Natural killer cell (primary cell): Measurements from ENCODE around the gene IREB2. TPM values are rescaled to one million over a fixed set of nuclear protein-coding genes. Genes with fewer than 3 reads are reported as not detected.

ENCODE experiments used
- ATAC-seq, 3 donors: fragments of 150-1000 bp in 2 of 3; fragments of 200-7000 bp in 1 of 3; cut with Tn5 transposase; 1 replicate in 1 of 3; 2 replicates in 2 of 3; pipeline ENCODE4 v1.10.0; 2021; ENCODE audit warnings: mild to moderate bottlenecking in 2 of 3, moderate library complexity in 2 of 3
- DNase-seq, 2 donors: peaks; one replicate each; pipeline versions ENCODE4 v3.0.0 to v3.0.0-alpha.2; 2013 to 2021; ENCODE audit warnings: mixed read lengths in 1 of 2
- H3K27ac ChIP-seq: one replicate; pipeline ENCODE4 v1.5.1; 2013; ENCODE audit warnings: mild to moderate bottlenecking, low read length
- H3K27me3 ChIP-seq: one replicate; pipeline ENCODE4 v1.6.1; 2013; ENCODE audit warnings: low read length; ENCODE audit not compliant: control insufficient read depth, insufficient read depth
- H3K36me3 ChIP-seq: one replicate; pipeline ENCODE4 v1.6.1; 2013; ENCODE audit warnings: low read length; ENCODE audit not compliant: control insufficient read depth, insufficient read depth
- H3K4me1 ChIP-seq: one replicate; pipeline ENCODE4 v1.6.1; 2013; ENCODE audit warnings: low read length; ENCODE audit not compliant: control insufficient read depth, insufficient read depth
- H3K4me3 ChIP-seq: one replicate; pipeline ENCODE4 v1.5.1; 2013; ENCODE audit warnings: low read length
- H3K9me3 ChIP-seq: one replicate; pipeline ENCODE4 v1.6.1; 2013; ENCODE audit warnings: low read length; ENCODE audit not compliant: control insufficient read depth, insufficient read depth
- H3K27ac Mint-ChIP-seq, 2 donors: one replicate each; pipeline ENCODE4 v1.8.0; 2022; ENCODE audit warnings: mild to moderate bottlenecking in 2 of 2, mixed read lengths in 2 of 2, moderate library complexity in 1 of 2
- H3K27me3 Mint-ChIP-seq, 2 donors: one replicate each; pipeline ENCODE4 v1.8.0; 2022; ENCODE audit warnings: low read depth in 2 of 2, mixed read lengths in 2 of 2
- H3K36me3 Mint-ChIP-seq: one replicate; pipeline ENCODE4 v1.8.0; 2022; ENCODE audit warnings: mixed read lengths
- H3K4me1 Mint-ChIP-seq, 2 donors: one replicate each; pipeline ENCODE4 v1.8.0; 2022; ENCODE audit warnings: mixed read lengths in 2 of 2
- H3K4me3 Mint-ChIP-seq: one replicate; pipeline ENCODE4 v1.8.0; 2022; ENCODE audit warnings: mild to moderate bottlenecking, moderate library complexity, mixed read lengths
- H3K9me3 Mint-ChIP-seq, 2 donors: one replicate each; pipeline ENCODE4 v1.8.0; 2022; ENCODE audit warnings: mixed read lengths in 2 of 2
- CTCF ChIP-seq: fragments of 200-600 bp; IDR thresholded peaks from one replicate; pipeline ENCODE4 v1.8.0; 2022; ENCODE audit warnings: antibody characterized with exemption
- WGBS: methylation state at CpG from one replicate; pipeline ENCODE4 v1.1.7; 2013; ENCODE audit warnings: missing lambda C conversion rate; ENCODE audit not compliant: insufficient coverage; 5-methylcytosine and 5-hydroxymethylcytosine counted together
- intact Hi-C: fragments of 100-400 bp; cut with micrococcal nuclease; formaldehyde crosslinking; loops from one replicate; pipeline ENCODE4 v1.14.2; 2022
- total RNA-seq, 4 donors: library from RNA; stranded (reverse); fragments of 120-200 nt in 1 of 4; gene quantifications; one replicate each; pipeline versions ENCODE4 v1.2.3 to v1.2.4, GENCODE V29; 2013 to 2022

Gene IREB2
- total RNA-seq, 3 donors from 2014 or later (not counting 1 experiment from before 2014, with no cell fraction given) = 84.9 to 121 (median 99.0) TPM

DNA sequence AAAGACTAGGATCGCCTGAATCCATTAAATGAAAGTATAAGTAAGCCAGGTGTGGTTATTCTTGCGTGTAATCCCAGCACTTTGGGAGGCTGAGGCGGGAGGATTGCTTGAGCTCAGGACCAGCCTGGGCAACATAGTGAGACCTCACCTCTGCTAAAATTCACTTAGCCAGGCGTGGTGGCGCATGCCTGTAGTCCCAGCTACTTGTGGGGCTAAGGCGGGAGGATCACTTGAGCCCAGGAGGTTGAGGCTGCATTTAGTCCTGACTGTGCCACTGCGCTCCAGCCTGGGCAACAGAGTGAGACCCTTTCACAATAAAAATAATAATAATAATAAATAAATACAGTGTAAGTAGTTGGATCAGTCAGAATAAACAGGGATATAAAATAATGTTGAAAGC is 43.9 kb downstream of the IREB2 start:
- Mint-ChIP-seq H3K27ac (no peak overlapping the region), H3K9me3 (no peaks in the 10 kb centered on the region), H3K4me3 (no peak overlapping the region), H3K4me1 (no peaks in the 10 kb centered on the region), H3K27me3 (no peaks in the 10 kb centered on the region), H3K36me3 (peaks cover 12% of the 10 kb centered on the region)
- Histone ChIP-seq H3K4me1 (no peaks in the 10 kb centered on the region), H3K4me3 (no peak overlapping the region), H3K27me3 (no peaks in the 10 kb centered on the region), H3K9me3 (no peaks in the 10 kb centered on the region), H3K27ac (no peak overlapping the region), H3K36me3 (peaks cover 70% of the 10 kb centered on the region)
- WGBS = 82% methylated on average over 6 of the region's 7 CpGs
- DNase-seq (no peak), ATAC-seq (no peak)
- TF ChIP-seq CTCF = no peak
- intact Hi-C loops = loop anchor here (10.0 kb wide), 1 partner anchor 177 kb away; no protein-coding TSS in a partner anchor

GRCh38 chr15:78492872-78493271 is 54.9 kb downstream of the IREB2 start:
- DNase-seq = no peak
- TF ChIP-seq CTCF = no peak
- Mint-ChIP-seq H3K27ac (peak overlapping the region in 1 of 2 donors; percentile 59), H3K9me3 (no peaks in the 10 kb centered on the region), H3K4me3 (no peak overlapping the region), H3K36me3 (peaks cover 40% of the 10 kb centered on the region), H3K4me1 (peaks cover 0 to 5% of the 10 kb centered on the region in 2 donors), H3K27me3 (no peaks in the 10 kb centered on the region)
- ATAC-seq = no peak
- H3K4me3 ChIP-seq = no peak overlapping the region
- intact Hi-C loops = no loop called here
- H3K9me3 ChIP-seq = no peaks in the 10 kb centered on the region
- H3K36me3 ChIP-seq = peaks cover 81% of the 10 kb centered on the region
- no peaks in the 10 kb centered on the region for H3K27me3 ChIP-seq
- 100% methylated on average over 1 of the region's 1 CpG for WGBS
- no peaks in the 10 kb centered on the region for H3K4me1 ChIP-seq
- H3K27ac ChIP-seq = no peak overlapping the region

- no peaks in the 10 kb centered on the region for H3K27me3 ChIP-seq
- peaks cover 25% of the 10 kb centered on the region for H3K36me3 ChIP-seq
- H3K4me1 Mint-ChIP-seq = peaks cover 2 to 8% of the 10 kb centered on the region in 2 donors
- DNase-seq (no peak), ATAC-seq (no peak)
- no peak for TF ChIP-seq CTCF
- H3K9me3 ChIP-seq = no peaks in the 10 kb centered on the region
- no peak overlapping the region for H3K27ac ChIP-seq
- H3K9me3 Mint-ChIP-seq = no peaks in the 10 kb centered on the region
- H3K4me3 Mint-ChIP-seq = no peak overlapping the region
- no peak overlapping the region for H3K27ac Mint-ChIP-seq
- peaks cover 3% of the 10 kb centered on the region for H3K4me1 ChIP-seq
- no peak overlapping the region for H3K4me3 ChIP-seq
- peaks cover 0 to under 1% of the 10 kb centered on the region in 2 donors for H3K27me3 Mint-ChIP-seq
- 98% methylated on average over 4 of the region's 4 CpGs for WGBS
- intact Hi-C loops = no loop called here
- H3K36me3 Mint-ChIP-seq = peaks cover 14% of the 10 kb centered on the region
Observed at GRCh38 chr15:78501857-78502256, 63.8 kb downstream of the IREB2 start.

- H3K4me3 Mint-ChIP-seq = no peak overlapping the region
- no peak overlapping the region for H3K27ac ChIP-seq
- no peaks in the 10 kb centered on the region for H3K9me3 Mint-ChIP-seq
- H3K9me3 ChIP-seq = no peaks in the 10 kb centered on the region
- DNase-seq (no peak), ATAC-seq (no peak)
- intact Hi-C loops = no loop called here
- peaks cover 18% of the 10 kb centered on the region for H3K36me3 ChIP-seq
- H3K4me3 ChIP-seq = no peak overlapping the region
- H3K36me3 Mint-ChIP-seq = peaks cover 8% of the 10 kb centered on the region
- no peak for TF ChIP-seq CTCF
- peaks cover 0 to 3% of the 10 kb centered on the region in 2 donors for H3K27me3 Mint-ChIP-seq
- no peaks in the 10 kb centered on the region for H3K27me3 ChIP-seq
- no peak overlapping the region for H3K27ac Mint-ChIP-seq
- peaks cover 9 to 14% of the 10 kb centered on the region in 2 donors for H3K4me1 Mint-ChIP-seq
- H3K4me1 ChIP-seq = peaks cover 8% of the 10 kb centered on the region
- WGBS = 93% methylated on average over 2 of the region's 2 CpGs
Observed at GRCh38 chr15:78502641-78503040, 64.6 kb downstream of the IREB2 start.
